ENCODE results near the gene FAM117A. TPM values are rescaled to one million over a fixed set of nuclear protein-coding genes. Genes with fewer than 3 reads are reported as not detected.

Gene FAM117A
- total RNA-seq, 3 donors from 2014 or later = 8.0 to 11.6 (median 9.8) TPM

DNA sequence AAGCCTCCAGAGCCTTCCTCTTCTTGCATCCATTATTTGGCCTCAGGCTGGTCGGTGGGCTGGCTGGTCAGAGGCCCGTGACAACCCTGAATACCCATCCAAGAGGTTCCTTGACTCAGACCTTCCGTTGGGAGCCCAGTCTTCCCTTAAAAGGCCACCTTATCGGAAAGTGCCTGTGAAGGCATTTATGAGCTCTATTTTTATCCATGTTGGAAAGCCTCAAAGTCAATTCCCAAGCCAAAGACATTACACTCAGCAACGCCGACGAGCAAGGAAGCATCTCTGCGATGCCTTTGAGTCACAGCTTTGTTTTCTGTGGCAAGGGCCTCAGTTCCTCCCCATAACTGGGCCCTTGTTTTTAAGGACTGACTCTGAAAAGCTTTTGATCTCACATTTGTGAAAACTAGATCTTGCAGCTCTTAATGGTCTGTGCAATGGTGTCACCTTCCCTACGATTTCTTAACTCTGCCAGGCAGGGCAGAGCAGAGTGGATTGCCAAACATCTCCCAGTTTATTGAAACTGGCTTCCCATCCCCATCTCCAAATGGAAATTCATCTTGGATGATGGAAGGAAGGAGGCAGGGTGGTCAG is 72.8 kb downstream of the FAM117A start:
- Histone ChIP-seq H3K36me3 (no peaks in the 10 kb centered on the region), H3K4me3 (no peak overlapping the region), H3K4me1 (no peaks in the 10 kb centered on the region), H3K27ac (peak overlapping the region; percentile 33 to 63), H3K9me3 (no peaks in the 10 kb centered on the region), H3K27me3 (no peaks in the 10 kb centered on the region)
- DNase-seq (ENCODE audit: low spot score in 2 of 2) = no peak
- intact Hi-C loops (cut with DNase I; ENCODE audit: low total_unique reads) = no loop called here
- TF ChIP-seq POLR2AphosphoS5 (IDR thresholded peaks at IDR 0.05) (no peak), POLR2A (IDR thresholded peaks at IDR 0.05) (no peak)
- TF ChIP-seq, protein P1, sequence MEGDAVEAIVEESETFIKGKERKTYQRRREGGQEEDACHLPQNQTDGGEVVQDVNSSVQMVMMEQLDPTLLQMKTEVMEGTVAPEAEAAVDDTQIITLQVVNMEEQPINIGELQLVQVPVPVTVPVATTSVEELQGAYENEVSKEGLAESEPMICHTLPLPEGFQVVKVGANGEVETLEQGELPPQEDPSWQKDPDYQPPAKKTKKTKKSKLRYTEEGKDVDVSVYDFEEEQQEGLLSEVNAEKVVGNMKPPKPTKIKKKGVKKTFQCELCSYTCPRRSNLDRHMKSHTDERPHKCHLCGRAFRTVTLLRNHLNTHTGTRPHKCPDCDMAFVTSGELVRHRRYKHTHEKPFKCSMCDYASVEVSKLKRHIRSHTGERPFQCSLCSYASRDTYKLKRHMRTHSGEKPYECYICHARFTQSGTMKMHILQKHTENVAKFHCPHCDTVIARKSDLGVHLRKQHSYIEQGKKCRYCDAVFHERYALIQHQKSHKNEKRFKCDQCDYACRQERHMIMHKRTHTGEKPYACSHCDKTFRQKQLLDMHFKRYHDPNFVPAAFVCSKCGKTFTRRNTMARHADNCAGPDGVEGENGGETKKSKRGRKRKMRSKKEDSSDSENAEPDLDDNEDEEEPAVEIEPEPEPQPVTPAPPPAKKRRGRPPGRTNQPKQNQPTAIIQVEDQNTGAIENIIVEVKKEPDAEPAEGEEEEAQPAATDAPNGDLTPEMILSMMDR (IDR thresholded peaks at IDR 0.05) = no peak

DNA sequence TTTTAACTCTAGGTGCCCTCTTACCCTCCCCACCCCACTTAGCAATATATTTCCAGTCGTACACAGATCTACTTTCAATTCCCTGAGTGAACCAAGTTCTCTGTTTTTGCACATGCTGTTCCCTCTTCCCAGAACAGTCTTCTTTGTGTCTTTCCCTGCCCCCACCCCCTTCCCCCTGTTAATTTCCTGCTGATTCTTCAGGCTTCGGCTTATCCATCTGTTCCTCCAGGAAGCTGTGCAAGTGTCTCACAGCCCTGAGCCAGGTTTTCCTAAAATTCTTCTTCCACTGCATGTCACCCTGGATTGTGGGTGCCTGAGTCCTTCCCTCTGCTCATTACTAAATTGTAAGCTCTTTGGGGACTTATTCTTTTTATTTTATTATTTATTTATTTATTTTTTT is 73.7 kb downstream of the FAM117A start:
- no peak overlapping the region for H3K4me3 ChIP-seq
- H3K27me3 ChIP-seq = no peaks in the 10 kb centered on the region
- no peak for DNase-seq (ENCODE audit: low spot score in 2 of 2)
- TF ChIP-seq POLR2AphosphoS5 (IDR thresholded peaks at IDR 0.05) (no peak), POLR2A (IDR thresholded peaks at IDR 0.05) (no peak)
- TF ChIP-seq, protein P1 (IDR thresholded peaks at IDR 0.05) = no peak
- H3K36me3 ChIP-seq = no peaks in the 10 kb centered on the region
- intact Hi-C loops (cut with DNase I; ENCODE audit: low total_unique reads) = no loop called here
- no peaks in the 10 kb centered on the region for H3K4me1 ChIP-seq
- H3K9me3 ChIP-seq = no peaks in the 10 kb centered on the region
- H3K27ac ChIP-seq = no peak overlapping the region

DNA sequence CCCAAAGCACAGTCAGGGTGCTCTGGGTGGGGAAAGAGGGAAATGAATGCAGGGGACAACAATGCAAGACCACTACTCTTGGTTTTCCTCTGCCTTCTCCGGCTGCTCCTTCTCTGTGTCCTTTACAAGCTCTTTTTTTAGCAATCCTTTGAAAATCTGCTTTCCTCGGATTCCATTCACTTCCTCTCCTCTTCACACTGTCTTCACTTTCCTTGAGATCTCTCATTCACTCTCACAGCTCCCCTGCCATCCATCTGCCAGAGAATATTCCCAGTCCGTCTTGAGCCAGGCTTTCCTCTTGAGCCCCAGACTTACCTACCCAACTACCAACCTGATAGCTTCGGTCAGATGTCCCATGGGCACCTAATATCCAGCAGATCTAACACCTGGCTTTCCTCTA is 75.1 kb downstream of the FAM117A start:
- peak overlapping the region in 1 of 2 donors; percentile 55 for H3K27ac ChIP-seq
- H3K36me3 ChIP-seq = no peaks in the 10 kb centered on the region
- intact Hi-C loops (cut with DNase I; ENCODE audit: low total_unique reads) = no loop called here
- TF ChIP-seq, protein P1 (IDR thresholded peaks at IDR 0.05) = no peak
- TF ChIP-seq POLR2AphosphoS5 (IDR thresholded peaks at IDR 0.05) (no peak), POLR2A (IDR thresholded peaks at IDR 0.05) (no peak)
- no peaks in the 10 kb centered on the region for H3K27me3 ChIP-seq
- no peak overlapping the region for H3K4me3 ChIP-seq
- H3K4me1 ChIP-seq = no peaks in the 10 kb centered on the region
- DNase-seq (ENCODE audit: low spot score in 2 of 2) = no peak
- no peaks in the 10 kb centered on the region for H3K9me3 ChIP-seq

DNA sequence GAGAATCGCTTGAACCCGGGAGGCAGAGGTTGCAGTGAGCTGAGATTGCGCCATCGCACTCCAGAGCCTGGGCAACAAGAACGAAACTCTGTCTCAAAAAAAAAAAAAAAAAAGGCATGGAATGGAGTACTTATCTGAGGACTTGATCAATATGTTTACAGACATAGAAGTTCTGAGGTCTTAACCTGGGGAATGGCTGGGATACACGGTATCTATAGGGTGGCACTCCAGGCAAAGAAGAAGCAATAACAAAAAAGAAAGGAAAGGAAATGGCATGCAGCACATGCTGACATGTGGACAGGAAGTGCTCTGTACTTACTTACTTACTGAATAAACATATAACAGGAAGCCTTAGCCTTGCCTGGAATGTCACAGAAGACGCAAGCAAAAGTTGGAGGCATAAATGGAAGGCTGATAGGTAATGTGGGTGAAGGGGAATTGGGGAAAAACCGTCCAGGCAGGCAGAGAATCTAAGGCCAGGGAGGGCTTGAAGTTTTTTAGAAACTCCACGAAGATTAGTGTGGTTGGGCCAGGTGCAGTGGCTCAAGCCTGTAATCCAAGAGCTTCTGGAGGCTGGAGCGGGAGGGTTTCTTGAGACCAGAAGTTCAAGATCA is 75.9 kb downstream of the FAM117A start:
- H3K27me3 ChIP-seq = no peaks in the 10 kb centered on the region
- peak overlapping the region; percentile 33 to 55 for H3K27ac ChIP-seq
- no peak overlapping the region for H3K4me3 ChIP-seq
- no peaks in the 10 kb centered on the region for H3K4me1 ChIP-seq
- peak in 1 of 3 donors; percentile 20 for TF ChIP-seq POLR2AphosphoS5 (IDR thresholded peaks at IDR 0.05)
- TF ChIP-seq, protein P1 (IDR thresholded peaks at IDR 0.05) = no peak
- DNase-seq (ENCODE audit: low spot score in 2 of 2) = no peak
- H3K9me3 ChIP-seq = no peaks in the 10 kb centered on the region
- H3K36me3 ChIP-seq = no peaks in the 10 kb centered on the region
- intact Hi-C loops (cut with DNase I; ENCODE audit: low total_unique reads) = no loop called here

DNA sequence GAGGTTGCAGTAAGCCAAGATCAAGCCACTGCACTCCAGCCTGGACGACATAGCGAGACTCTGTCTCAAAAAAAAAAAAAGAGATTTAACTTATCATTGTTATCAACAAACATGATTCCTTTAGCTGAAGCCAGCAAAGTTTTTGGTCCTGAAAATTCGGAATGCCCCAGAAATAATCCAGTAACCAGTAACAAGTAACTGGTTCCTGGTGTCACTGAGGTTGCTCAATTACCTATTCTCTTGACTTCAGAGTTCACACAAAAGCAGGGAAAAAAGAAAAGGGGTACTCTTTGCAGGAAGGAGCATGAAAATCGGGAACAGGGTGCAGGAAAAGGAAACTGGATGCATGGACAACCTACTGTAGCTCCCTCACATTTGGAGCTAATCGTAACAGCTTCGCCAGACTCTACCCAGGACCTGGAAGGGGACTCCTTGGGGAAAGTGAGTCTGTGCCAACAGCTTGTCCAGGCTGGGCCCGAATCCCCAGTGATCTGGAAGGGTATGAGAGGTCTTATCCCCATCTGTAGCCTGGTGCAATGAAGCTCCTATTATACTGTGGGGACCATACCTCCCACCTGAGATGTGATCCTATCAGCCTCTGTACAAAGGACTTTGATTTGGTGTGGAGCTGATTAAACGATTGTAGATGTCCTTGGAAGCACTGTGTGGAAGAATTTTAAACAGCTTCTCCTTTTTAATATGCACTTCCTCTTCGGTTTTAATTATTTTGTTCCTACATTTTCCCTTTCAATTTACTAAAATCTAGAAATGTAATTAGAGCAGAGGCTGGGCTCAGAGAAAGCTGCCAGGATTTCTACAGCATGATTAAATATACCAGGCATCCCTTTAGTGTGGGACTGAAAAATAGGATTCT is 82.6 kb downstream of the FAM117A start:
- H3K9me3 ChIP-seq = no peaks in the 10 kb centered on the region
- peaks cover 0 to 6% of the 10 kb centered on the region in 2 donors for H3K4me1 ChIP-seq
- no peak for DNase-seq (ENCODE audit: low spot score in 2 of 2)
- H3K27ac ChIP-seq = no peak overlapping the region
- no peaks in the 10 kb centered on the region for H3K27me3 ChIP-seq
- H3K36me3 ChIP-seq = no peaks in the 10 kb centered on the region
- intact Hi-C loops (cut with DNase I; ENCODE audit: low total_unique reads) = no loop called here
- TF ChIP-seq POLR2AphosphoS5 (IDR thresholded peaks at IDR 0.05) (no peak), POLR2A (IDR thresholded peaks at IDR 0.05) (no peak)
- TF ChIP-seq, protein P1 (IDR thresholded peaks at IDR 0.05) = no peak
- no peak overlapping the region for H3K4me3 ChIP-seq
